Stomach (tissue), 9 donors: Measurements from ENCODE around the gene AVPR2. TPM values are rescaled to one million over a fixed set of nuclear protein-coding genes. Genes with fewer than 3 reads are reported as not detected.

Experiments
- DNase-seq, 2 donors: peaks; one replicate each; pipeline versions ENCODE4 v3.0.0 to v3.0.0-alpha.2; 2013 to 2019
- H3K27ac ChIP-seq, 5 donors: fragments of 200-600 bp in 4 of 5; sonication (generic) in 4 of 5; one replicate each; pipeline ENCODE4 v1.5.1; 2013 to 2019; ENCODE audit warnings: mild to moderate bottlenecking in 1 of 5, moderate library complexity in 1 of 5
- H3K27me3 ChIP-seq, 3 donors: fragments of 200-600 bp; sonication (generic); one replicate each; pipeline ENCODE4 v1.5.1; 2017 to 2019; ENCODE audit warnings: mixed run types in 1 of 3
- H3K36me3 ChIP-seq, 4 donors: fragments of 200-600 bp; sonication (generic); 1 replicate in 3 of 4; 2 replicates in 1 of 4; pipeline ENCODE4 v1.5.1; 2016 to 2019
- H3K4me1 ChIP-seq, 4 donors: fragments of 200-600 bp; sonication (generic); one replicate each; pipeline ENCODE4 v1.5.1; 2016 to 2019
- H3K4me3 ChIP-seq, 4 donors: fragments of 200-600 bp; sonication (generic) in 3 of 4; one replicate each; pipeline ENCODE4 v1.5.1; 2016 to 2019; ENCODE audit warnings: mild to moderate bottlenecking in 1 of 4
- H3K9me3 ChIP-seq, 4 donors: fragments of 200-600 bp; sonication (generic); one replicate each; pipeline ENCODE4 v1.5.1; 2016 to 2019
- CTCF ChIP-seq, 7 experiments: fragments of 450-650 bp in 4 of 7; fragments of 200-600 bp in 3 of 7; sonication (generic) in 3 of 7; IDR thresholded peaks; one replicate each; pipeline ENCODE4 v1.5.1; 2016 to 2019; ENCODE audit warnings: antibody characterized with exemption in 7 of 7, control low read depth in 2 of 7, mild to moderate bottlenecking in 1 of 7
- EP300 ChIP-seq: sonication (generic); formaldehyde crosslinking; IDR thresholded peaks from one replicate; pipeline ENCODE4 v1.6.1; 2017; ENCODE audit warnings: antibody characterized with exemption
- POLR2A ChIP-seq, 4 donors: fragments of 450-650 bp; IDR thresholded peaks; one replicate each; pipeline ENCODE4 v1.6.1; 2016; ENCODE audit warnings: antibody characterized with exemption in 4 of 4, control low read depth in 2 of 4, mild to moderate bottlenecking in 1 of 4, moderate library complexity in 1 of 4
- POLR2AphosphoS5 ChIP-seq, 3 donors: sonication (generic); formaldehyde crosslinking; IDR thresholded peaks; one replicate each; pipeline ENCODE4 v1.6.1; 2016; ENCODE audit warnings: antibody characterized with exemption in 3 of 3
- WGBS, 5 donors: extraction: QIAGEN DNeasy Blood & Tissue Kit in 3 of 5; methylation state at CpG; one replicate each; pipeline versions ENCODE4 v1.1.5 to v1.1.7; 2013 to 2018; 5-methylcytosine and 5-hydroxymethylcytosine counted together
- intact Hi-C: fragments of 100-400 bp; cut with DNase I; formaldehyde crosslinking; loops from one replicate; pipeline ENCODE4 v1.15.1; 2023; ENCODE audit warnings: low total_unique reads
- polyA plus RNA-seq, 3 donors: library from polyadenylated mRNA; stranded (reverse); fragments of 200-250 nt; gene quantifications; one replicate each; pipeline ENCODE4 v1.2.3, GENCODE V29; 2013
- total RNA-seq, 5 donors: library from RNA; depleted of rRNA; stranded (reverse); fragments of >200 nt; gene quantifications; one replicate each; pipeline versions ENCODE4 v1.1.0 to v1.2.3, GENCODE V29; 2014 to 2016
- donor health status: healthy with polysubstance abuse.
- donor health status: Bipolar disorder and iron deficiency.
- donor health status: healthy.

AVPR2 gene
- total and polyA plus RNA-seq, 8 donors: 0.19 to 1.4 (median 0.72) TPM; not detected in 4

- Histone ChIP-seq H3K4me1 (peaks cover 0 to 33% (median 21%) of the 10 kb centered on the region in 4 donors), H3K27ac (peak overlapping the region in 3 of 5 donors; percentile 47 to 86 (median 77)), H3K27me3 (no peaks in the 10 kb centered on the region), H3K36me3 (peaks cover 3 to 24% (median 22%) of the 10 kb centered on the region in 4 donors), H3K4me3 (peak overlapping the region; percentile 64 to 85 (median 76)), H3K9me3 (no peaks in the 10 kb centered on the region)
- TF ChIP-seq POLR2AphosphoS5 (IDR thresholded peaks at IDR 0.05): no peak
- TF ChIP-seq CTCF (IDR thresholded peaks at IDR 0.05): no peak
- TF ChIP-seq POLR2A (IDR thresholded peaks at IDR 0.05): no peak
- TF ChIP-seq EP300: no peak
- DNase-seq: no peak
- intact Hi-C loops: no loop called here
- WGBS, 5 donors: 6 to 35% (median 29%) methylated on average over 7 to 28 of the region's 32 CpGs
These were observed 30.9 kb downstream of the AVPR2 start for GRCh38 chrX:153935326-153935851.

GRCh38 chrX:153937056-153937455 lies 32.6 kb downstream of the AVPR2 start:
- no peaks in the 10 kb centered on the region for H3K27me3 ChIP-seq
- 79 to 92% (median 84%) methylated on average over 3 of the region's 3 CpGs for WGBS, 5 donors
- intact Hi-C loops: no loop called here

GRCh38 chrX:153938226-153938786 lies 33.8 kb downstream of the AVPR2 start:
- 68 to 79% (median 76%) methylated on average over 9 to 10 of the region's 10 CpGs for WGBS, 5 donors
- DNase-seq: no peak

More at GRCh38 chrX:153937056-153937455, 32.6 kb downstream of the AVPR2 start:
- TF ChIP-seq POLR2AphosphoS5 (IDR thresholded peaks at IDR 0.05) (no peak), EP300 (no peak), POLR2A (IDR thresholded peaks at IDR 0.05) (no peak), CTCF (IDR thresholded peaks at IDR 0.05) (no peak)
- Histone ChIP-seq H3K4me3 (no peak overlapping the region), H3K27ac (no peak overlapping the region), H3K36me3 (peaks cover 0 to 8% (median 5%) of the 10 kb centered on the region in 4 donors), H3K9me3 (no peaks in the 10 kb centered on the region), H3K4me1 (peaks cover 0 to 28% (median 23%) of the 10 kb centered on the region in 4 donors)
- DNase-seq: no peak

GRCh38 chrX:153939573-153939972 lies 35.1 kb downstream of the AVPR2 start:
- Histone ChIP-seq H3K36me3 (no peaks in the 10 kb centered on the region), H3K4me3 (no peak overlapping the region), H3K9me3 (no peaks in the 10 kb centered on the region), H3K27me3 (peaks cover 0 to 9% (median 0%) of the 10 kb centered on the region in 3 donors), H3K4me1 (peaks cover 0 to 20% (median 12%) of the 10 kb centered on the region in 4 donors), H3K27ac (no peak overlapping the region)
- no peak for DNase-seq
- 56 to 72% (median 66%) methylated on average over 6 to 7 of the region's 7 CpGs for WGBS, 5 donors
- intact Hi-C loops: no loop called here
- TF ChIP-seq POLR2AphosphoS5 (IDR thresholded peaks at IDR 0.05) (no peak), POLR2A (IDR thresholded peaks at IDR 0.05) (no peak), CTCF (IDR thresholded peaks at IDR 0.05) (no peak), EP300 (no peak)

More at GRCh38 chrX:153938226-153938786, 33.8 kb downstream of the AVPR2 start:
- peaks cover 0 to 23% (median 19%) of the 10 kb centered on the region in 4 donors for H3K4me1 ChIP-seq
- no peaks in the 10 kb centered on the region for H3K27me3 ChIP-seq
- H3K9me3 ChIP-seq: no peaks in the 10 kb centered on the region
- intact Hi-C loops: no loop called here
- no peak for TF ChIP-seq CTCF (IDR thresholded peaks at IDR 0.05)
- TF ChIP-seq POLR2A (IDR thresholded peaks at IDR 0.05): no peak
- no peak for TF ChIP-seq POLR2AphosphoS5 (IDR thresholded peaks at IDR 0.05)
- TF ChIP-seq EP300: no peak
- no peaks in the 10 kb centered on the region for H3K36me3 ChIP-seq
- H3K27ac ChIP-seq: no peak overlapping the region
- no peak overlapping the region for H3K4me3 ChIP-seq
